Activated CD8-positive, alpha-beta memory T cell treated with anti-CD3 and anti-CD28 coated beads for 48 hours (primary cell): ENCODE data around the gene BIRC6.
"Not testable (repeated sequence)": the region's sequence is repeated elsewhere in the genome, so short reads cannot be mapped to it uniquely, and the experiment has no call there.

Experiments used
- DNase-seq, 3 experiments: peaks; one replicate each; pipeline ENCODE4 v3.0.0-alpha.2; 2020; ENCODE audit warnings: low read depth in 2 of 3, low spot score in 2 of 3

The BIRC6 gene

DNA sequence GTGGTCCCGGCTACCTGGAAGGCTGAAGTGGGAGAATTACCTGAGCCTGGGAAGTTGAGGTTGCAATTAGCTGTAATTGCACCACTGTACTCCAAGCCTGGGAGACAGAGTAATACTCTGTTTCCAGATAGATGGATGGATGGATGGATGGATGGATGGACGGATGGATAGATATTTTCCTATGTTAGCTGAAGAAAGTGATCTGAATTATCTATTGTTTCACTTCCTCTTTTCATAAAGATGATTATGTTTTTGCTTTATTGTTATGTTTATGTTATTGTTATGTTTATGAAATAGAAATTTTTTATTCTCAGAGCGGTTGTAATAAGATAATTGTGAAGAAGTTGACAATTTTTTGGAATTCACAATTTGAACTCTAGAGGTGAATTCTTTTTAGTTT, 237.8 kb downstream of the BIRC6 start:
- no peak for DNase-seq

GRCh38 chr2:32611366-32611765, 254.5 kb downstream of the BIRC6 start:
- DNase-seq, result no peak

GRCh38 chr2:32611771-32612170, 254.9 kb downstream of the BIRC6 start:
- no peak for DNase-seq

GRCh38 chr2:32614084-32614483, 257.3 kb downstream of the BIRC6 start:
- no peak for DNase-seq

DNA sequence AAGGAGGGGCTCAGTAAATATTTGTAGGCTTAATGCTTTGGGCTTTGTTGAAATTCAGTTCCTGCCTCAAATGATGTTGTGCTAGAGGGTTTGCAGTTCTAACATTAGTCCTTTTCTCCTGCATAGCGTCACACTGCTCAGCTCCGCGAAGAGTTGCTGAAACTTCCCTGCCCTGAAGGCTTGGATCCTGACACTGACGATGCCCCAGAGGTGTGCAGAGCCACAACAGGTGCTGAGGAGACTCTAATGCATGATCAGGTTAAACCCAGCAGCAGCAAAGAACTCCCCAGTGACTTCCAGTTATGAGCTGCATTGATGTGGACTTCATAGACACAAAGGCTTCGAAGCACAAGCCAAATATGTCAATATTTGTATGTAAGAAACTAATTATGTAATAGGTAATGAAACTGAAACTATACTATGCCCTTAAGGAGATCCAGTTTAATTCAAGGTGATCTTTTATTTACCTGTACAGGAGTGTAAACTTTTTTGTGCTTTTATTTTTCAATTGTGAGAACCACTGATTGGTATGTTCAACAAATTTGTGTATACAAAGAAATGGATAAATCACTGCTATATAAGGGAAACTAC, 260.9 kb downstream of the BIRC6 start:
- no peak for DNase-seq

GRCh38 chr2:32622570-32623310, 265.9 kb downstream of the BIRC6 start:
- DNase-seq, result no peak

DNA sequence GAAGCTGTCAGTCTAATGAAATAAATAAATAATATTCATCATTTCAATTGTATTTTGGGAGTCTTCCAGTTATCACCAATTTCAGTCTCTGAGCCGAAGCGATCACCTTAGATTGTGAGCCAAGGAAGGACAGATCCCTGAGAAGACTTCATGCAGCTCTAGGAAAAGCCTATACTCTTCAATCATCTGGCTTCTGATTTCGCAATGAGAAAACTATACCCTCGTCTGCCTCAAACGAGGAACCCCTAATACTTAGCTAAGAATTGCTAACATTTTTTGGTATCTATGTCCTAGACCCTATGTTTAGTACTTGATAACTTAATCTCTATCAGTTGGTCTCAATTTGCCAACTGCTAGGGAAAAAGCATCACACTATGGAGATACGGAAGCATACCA, 266.5 kb downstream of the BIRC6 start:
- DNase-seq, result no peak

- no peak for DNase-seq
Measured at GRCh38 chr2:32624812-32625211, 268.0 kb downstream of the BIRC6 start.

- DNase-seq, result no peak
Measured at GRCh38 chr2:32626639-32627221, 269.9 kb downstream of the BIRC6 start.

DNA sequence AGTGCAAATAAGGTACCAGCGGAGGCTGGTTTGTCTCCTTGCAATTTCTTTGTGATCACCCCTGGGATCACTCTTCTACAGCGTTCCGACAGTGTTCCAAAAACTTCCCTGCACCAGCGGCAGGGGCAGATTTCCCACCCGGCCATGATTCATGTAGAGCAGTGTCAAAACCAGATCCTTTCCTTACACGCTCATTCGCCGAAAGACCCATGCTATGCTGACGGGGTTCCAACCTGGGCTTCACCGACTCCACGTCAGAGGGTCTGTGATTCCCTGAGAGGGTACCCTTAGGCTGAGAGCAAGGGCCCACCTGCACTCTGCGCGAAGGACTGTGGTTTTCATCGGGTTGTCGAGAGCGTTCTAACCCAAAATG, 270.6 kb downstream of the BIRC6 start:
- DNase-seq, result peak in 2 of 3 experiments; percentile 6 to 21

DNA sequence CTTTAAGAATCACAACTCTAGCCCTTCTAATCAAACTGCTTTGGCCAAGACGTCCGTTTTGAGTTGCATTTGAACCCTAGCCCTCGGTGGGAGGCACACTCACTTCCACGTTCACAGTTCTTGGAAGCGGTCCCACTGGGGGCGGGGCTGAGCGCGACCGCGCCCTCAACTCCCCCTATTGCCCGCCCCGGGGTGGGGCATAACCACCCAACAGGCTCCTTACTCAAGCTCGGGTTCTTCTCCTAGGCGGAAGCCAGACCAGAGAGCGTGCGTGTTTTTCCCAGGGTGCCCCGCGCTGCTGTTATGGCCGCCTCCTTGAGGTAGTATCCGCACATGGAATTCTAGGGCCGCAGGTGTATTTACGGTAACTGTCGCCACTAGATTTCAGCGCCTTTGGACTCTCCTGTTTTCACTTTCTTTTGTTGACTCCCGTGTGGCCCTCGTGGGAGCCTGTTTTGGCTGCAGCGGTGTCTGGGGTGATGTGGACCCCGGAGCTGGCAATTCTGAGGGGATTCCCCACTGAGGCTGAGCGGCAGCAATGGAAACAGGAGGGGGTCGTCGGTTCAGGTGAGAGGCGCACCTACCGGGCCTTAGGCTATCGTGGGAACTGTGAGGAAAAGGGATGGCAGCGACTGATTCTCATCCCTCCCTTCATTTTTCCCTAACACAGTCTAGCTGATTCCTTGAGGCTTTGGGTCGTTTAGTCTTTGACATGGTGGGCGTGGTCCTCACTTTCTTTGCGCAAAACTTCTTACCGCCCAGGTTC, 271.2 kb downstream of the BIRC6 start, which contains the start of gene TTC27:
Gene TTC27 (plus strand): TSS at position 237 of the 766 bp plus-strand sequence. CDS start 243 bp downstream, at position 480.
- peak; percentile 83 to 93 (median 86) for DNase-seq

GRCh38 chr2:32632089-32632488, 275.3 kb downstream of the BIRC6 start:
- DNase-seq, result no peak

- DNase-seq, result no peak
Measured at GRCh38 chr2:32633040-32633439, 276.2 kb downstream of the BIRC6 start.

DNA sequence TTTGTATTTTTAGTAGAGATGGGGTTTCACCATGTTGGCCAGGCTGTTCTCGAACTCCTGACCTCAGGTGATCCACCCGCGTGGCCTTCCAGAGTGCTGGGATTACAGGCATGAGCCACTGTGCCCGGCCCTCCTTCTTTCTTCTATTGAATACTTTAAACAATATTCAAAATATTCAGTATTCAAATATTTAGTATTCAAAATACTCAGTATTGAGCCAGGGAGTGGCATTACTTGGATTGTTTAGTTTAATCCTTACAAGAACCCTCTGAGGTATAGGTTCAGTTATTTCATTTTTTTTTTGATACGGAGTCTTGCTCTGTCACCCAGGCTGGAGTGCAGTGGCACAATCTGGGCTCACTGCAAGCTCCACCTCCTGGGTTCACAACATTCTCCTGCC, 281.7 kb downstream of the BIRC6 start:
- DNase-seq, result not testable (repeated sequence)

GRCh38 chr2:32641180-32641579, 284.4 kb downstream of the BIRC6 start:
- DNase-seq, result no peak

- no peak for DNase-seq
Measured at GRCh38 chr2:32647180-32647651, 290.4 kb downstream of the BIRC6 start.

DNA sequence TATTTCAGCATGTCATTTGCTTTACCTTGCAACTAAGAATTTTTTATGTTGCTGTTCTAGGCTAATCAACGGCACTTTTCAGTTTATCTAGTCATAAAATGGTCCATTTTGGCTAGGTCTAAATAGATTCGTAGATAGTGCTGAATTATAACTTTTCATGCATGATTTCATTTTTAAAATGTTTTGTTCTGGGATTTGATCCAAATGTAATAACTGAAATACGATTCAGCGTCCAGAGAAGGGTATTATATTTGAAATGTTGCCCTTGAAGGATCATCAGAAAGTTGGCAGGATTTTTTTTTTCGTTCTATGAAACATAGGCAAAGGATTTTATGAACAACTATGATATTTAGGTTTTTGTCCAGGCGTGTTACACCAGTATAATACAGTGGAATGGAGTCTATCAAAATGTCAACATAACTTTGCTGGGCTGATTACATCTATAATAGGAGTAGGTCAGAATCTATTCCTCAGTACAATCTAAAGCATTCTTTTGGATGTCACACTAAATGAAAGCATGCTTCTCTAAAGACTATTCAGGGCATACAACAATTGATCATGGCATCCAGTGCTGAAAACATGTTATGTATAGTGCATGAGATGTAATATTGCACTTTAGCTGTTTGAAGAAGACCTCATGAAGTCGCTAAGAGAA, 295.9 kb downstream of the BIRC6 start:
- no peak for DNase-seq

GRCh38 chr2:32656069-32656468, 299.2 kb downstream of the BIRC6 start:
- DNase-seq, result no peak

DNA sequence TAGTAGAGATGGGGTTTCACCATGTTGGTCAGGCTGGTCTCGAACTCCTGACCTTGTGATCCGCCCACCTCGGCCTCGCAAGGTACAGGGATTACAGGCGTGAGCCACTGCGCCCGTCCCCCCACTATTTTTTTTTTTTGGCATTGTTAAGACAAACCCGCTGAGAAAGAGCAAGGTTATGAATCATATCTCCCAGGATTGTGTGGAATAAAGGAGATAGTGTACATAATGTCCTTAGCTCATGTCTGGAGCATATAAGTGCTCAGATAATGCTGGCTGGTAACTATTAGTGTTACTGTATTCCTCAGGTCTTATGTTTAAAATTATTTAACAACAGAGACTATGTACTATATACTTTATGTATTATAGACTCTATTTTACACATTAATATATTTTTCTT, 307.0 kb downstream of the BIRC6 start:
- no peak for DNase-seq

GRCh38 chr2:32666704-32667103, 309.9 kb downstream of the BIRC6 start:
- no peak for DNase-seq

DNA sequence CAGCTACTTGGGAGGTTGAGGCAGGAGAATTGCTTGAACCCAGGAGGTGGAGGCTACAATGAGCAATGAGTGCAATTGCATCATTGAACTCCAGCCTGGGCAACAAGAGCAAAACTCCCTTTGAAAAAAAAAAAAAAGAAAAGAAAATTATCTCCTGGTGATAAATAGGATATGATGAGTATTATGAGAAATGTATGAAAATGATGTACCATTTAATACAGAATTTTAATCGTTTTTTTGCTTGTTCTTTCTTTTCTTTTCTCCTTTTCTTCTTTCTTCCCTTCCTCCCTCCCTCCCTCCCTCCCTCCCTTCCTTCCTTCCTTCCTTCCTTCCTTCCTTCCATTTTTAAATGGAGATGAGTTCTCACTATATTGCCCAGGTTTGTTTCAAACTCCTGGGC, 311.4 kb downstream of the BIRC6 start:
- DNase-seq, result no peak
